Activated CD4-positive, alpha-beta T cell treated with anti-CD3 and anti-CD28 coated beads, Interleukin-2, amount 10 ng/mL, durations not matched to agents 7 days and 5 days (primary cell): Measurements from ENCODE around the gene GMEB2. TPM values are rescaled to one million over a fixed set of nuclear protein-coding genes. Genes with fewer than 3 reads are reported as not detected.
A peak's percentile ranks its signal among the peaks of the same experiment; 100 is the strongest.
"Not testable (repeated sequence)": the region's sequence is repeated elsewhere in the genome, so short reads cannot be mapped to it uniquely, and the experiment has no call there.

Source experiments
- CTCF ChIA-PET: fragments of 350-600 bp; sonication (Branson Sonifier 250); formaldehyde crosslinking; loops from one replicate; lab custom pipeline; 2021; ENCODE audit warnings: antibody characterized with exemption; lab: Charles Lee
- POLR2A ChIA-PET: fragments of 350-600 bp; sonication (Branson Sonifier 250); formaldehyde crosslinking; loops from one replicate; lab custom pipeline; 2021; ENCODE audit warnings: antibody characterized with exemption; lab: Charles Lee
- DNase-seq: peaks from one replicate; pipeline ENCODE4 v3.0.0-alpha.2; 2020
- H3K27ac Mint-ChIP-seq: one replicate; pipeline ENCODE4 v1.8.0; 2021; ENCODE audit warnings: mild to moderate bottlenecking, moderate library complexity, mixed read lengths
- H3K27me3 Mint-ChIP-seq: one replicate; pipeline ENCODE4 v1.8.0; 2021; ENCODE audit warnings: mixed read lengths
- H3K36me3 Mint-ChIP-seq: one replicate; pipeline ENCODE4 v1.8.0; 2021; ENCODE audit warnings: low read depth, mixed read lengths
- H3K4me1 Mint-ChIP-seq: one replicate; pipeline ENCODE4 v1.8.0; 2021; ENCODE audit warnings: mixed read lengths
- H3K4me3 Mint-ChIP-seq: one replicate; pipeline ENCODE4 v1.8.0; 2021; ENCODE audit warnings: mild to moderate bottlenecking, moderate library complexity, mixed read lengths
- H3K9me3 Mint-ChIP-seq: one replicate; pipeline ENCODE4 v1.8.0; 2021; ENCODE audit warnings: mixed read lengths
- total RNA-seq, 2 experiments: library from RNA; stranded (reverse); gene quantifications; one replicate each; pipeline ENCODE4 v1.2.3, GENCODE V29; 2021

The GMEB2 gene, protein sequence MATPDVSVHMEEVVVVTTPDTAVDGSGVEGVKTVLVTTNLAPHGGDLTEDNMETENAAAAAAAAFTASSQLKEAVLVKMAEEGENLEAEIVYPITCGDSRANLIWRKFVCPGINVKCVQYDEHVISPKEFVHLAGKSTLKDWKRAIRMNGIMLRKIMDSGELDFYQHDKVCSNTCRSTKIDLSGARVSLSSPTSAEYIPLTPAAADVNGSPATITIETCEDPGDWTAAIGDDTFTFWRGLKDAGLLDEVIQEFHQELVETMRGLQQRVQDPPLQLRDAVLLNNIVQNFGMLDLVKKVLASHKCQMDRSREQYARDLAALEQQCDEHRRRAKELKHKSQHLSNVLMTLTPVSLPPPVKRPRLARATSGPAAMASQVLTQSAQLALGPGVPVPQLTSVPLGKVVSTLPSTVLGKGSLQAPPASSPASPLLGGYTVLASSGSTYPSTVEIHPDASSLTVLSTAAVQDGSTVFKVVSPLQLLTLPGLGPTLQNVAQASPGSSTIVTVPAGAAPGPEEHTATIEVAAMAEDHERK
- total RNA-seq = 10 to 100 TPM; 20.0 to 20.5 TPM

DNA sequence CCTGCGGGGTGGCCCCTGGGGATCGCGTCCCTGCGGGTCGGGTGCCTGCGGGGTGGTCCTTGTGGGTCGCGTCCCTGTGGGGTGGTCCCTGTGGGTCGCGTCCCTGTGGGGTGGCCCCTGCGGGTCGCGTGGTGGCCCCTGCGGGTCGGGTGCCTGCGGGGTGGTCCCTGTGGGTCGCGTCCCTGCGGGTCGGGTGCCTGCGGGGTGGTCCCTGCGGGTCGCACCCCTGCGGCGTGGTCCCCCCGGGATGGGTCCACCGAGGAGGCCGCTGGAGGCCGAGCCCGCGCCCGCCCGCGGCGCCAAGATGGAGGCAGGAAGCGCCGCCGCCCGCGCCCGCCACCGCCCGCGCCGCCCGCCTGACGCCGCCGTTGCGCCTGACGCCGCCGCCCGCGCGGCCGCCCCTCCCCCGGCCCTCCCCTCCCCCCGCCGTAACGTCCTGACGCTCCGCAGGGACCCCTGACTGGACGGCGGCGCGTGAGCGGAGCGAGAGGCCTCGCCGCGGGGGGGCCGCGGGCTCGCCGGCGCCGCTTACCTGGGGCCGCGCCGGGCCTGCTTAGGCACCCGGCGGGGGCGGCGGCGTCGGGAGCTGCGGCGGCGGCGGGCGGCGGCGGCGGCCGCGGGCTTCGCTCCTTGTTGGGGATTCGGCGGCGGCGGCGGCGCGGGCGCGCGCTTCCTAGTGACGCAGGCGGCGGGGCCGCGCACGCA, at the start of gene GMEB2:
GMEB2 (minus strand) TSS at position 678 of the 705 bp plus-strand sequence. CDS start 7,704 bp downstream, outside the sequence.
- ChIA-PET CTCF (interaction anchor here (1.6 to 1.8 kb wide), 2 partner anchors 16 to 89 kb away, joined by 9 to 10 read pairs; partner anchors contain the start of gene PTK6), POLR2A (interaction anchor here (0.6 to 1.1 kb wide), 3 partner anchors 9 to 20 kb away, joined by 3 to 5 read pairs (median 4); no protein-coding TSS in a partner anchor)
- DNase-seq = peak; percentile 65
- peaks cover 46% of the 10 kb centered on the region for H3K4me1 Mint-ChIP-seq
- peak within 1 kb of the TSS; percentile 94 for H3K4me3 Mint-ChIP-seq
- peak within 1 kb of the TSS; percentile 95 for H3K27ac Mint-ChIP-seq
- H3K36me3 Mint-ChIP-seq = peaks cover 35% of the 10 kb centered on the region
- no peaks in the 10 kb centered on the region for H3K27me3 Mint-ChIP-seq
- H3K9me3 Mint-ChIP-seq = no peaks in the 10 kb centered on the region

DNA sequence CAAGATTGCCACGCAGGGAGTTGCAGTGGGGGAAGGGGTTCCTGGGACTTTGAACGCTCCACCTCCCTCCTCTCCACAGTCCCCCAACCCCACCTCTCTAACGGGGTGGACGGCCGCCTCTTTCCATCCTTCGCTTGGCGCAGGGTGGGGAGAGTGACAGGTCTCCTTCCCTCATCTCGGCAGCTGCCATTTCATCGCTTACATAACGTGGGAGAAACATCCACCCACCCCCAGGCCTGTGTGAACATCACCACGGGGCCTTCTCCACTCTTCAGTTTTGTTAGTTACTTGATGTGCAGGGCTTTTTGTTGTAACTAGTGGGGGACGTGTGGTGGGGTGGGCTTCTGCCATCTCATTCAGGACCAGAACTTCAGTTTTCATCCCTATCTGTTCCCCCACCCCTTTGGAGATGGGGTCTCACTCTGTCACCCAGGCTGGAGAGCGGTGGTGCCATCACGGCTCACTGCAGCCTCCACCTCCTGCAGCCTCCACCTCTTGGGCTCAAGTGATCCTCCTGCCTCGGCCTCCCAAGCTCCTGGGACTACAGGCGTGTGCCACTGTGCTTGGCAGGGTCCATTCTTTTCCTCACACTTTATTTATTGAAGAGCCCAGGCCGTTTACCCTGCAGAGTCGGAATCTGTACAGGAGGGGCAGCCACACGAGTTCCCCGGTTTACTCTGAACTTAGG, 48.9 kb upstream of the GMEB2 start:
- H3K4me1 Mint-ChIP-seq = no peaks in the 10 kb centered on the region
- no peaks in the 10 kb centered on the region for H3K27me3 Mint-ChIP-seq
- H3K36me3 Mint-ChIP-seq = peaks cover 9% of the 10 kb centered on the region
- CTCF ChIA-PET = no interaction called here
- no peak overlapping the region for H3K27ac Mint-ChIP-seq
- H3K9me3 Mint-ChIP-seq = no peaks in the 10 kb centered on the region
- no peak for DNase-seq
- H3K4me3 Mint-ChIP-seq = no peak overlapping the region
- POLR2A ChIA-PET = no interaction called here

DNA sequence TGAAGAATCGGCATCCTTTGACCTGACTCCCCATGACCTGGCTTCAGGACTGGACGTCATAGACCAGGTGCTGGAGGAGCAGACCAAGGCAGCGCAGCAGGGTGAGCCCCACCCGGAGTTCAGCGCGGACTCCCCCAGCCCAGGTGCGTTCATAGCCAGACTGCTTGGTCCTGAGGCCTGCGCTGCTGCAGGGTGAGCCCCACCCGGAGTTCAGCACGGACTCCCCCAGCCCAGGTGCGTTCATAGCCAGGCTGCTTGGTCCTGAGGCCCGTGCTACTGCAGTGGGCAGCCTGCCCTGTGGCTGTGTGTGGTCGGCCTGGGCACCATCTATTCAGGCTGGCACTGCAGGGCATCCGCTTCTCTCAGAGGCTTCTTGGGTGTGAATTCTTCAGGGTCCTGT, 47.0 kb upstream of the GMEB2 start:
- no peak overlapping the region for H3K4me3 Mint-ChIP-seq
- no peaks in the 10 kb centered on the region for H3K27me3 Mint-ChIP-seq
- no peaks in the 10 kb centered on the region for H3K9me3 Mint-ChIP-seq
- H3K4me1 Mint-ChIP-seq = no peaks in the 10 kb centered on the region
- peaks cover 10% of the 10 kb centered on the region for H3K36me3 Mint-ChIP-seq
- ChIA-PET CTCF (interaction anchor here (1.4 kb wide), 1 partner anchor 8 kb away, joined by 5 read pairs; no protein-coding TSS in a partner anchor), POLR2A (no interaction called here)
- DNase-seq = no peak
- H3K27ac Mint-ChIP-seq = no peak overlapping the region

DNA sequence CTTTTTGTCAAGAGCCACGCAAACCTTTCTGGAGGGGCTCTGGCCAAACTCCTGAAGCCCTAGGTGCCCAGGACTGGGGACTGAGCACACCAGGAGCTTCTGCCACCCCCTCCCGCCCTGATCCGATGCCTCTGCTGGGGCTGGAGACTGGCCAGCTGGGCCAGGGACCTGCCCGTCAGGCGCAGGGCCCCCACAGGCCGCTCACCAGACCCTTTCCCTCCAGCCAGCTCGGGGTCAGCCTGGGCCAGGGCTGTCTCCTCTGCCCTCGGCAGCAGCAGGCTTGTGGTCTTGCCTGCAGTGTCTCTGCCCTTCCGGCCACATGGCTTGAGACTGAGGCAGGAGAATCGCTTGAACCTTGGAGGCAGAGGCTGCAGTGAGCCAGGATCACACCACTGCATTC, 45.8 kb upstream of the GMEB2 start:
- H3K27me3 Mint-ChIP-seq = no peaks in the 10 kb centered on the region
- H3K4me3 Mint-ChIP-seq = no peak overlapping the region
- H3K27ac Mint-ChIP-seq = no peak overlapping the region
- peaks cover 19% of the 10 kb centered on the region for H3K36me3 Mint-ChIP-seq
- CTCF ChIA-PET = interaction anchor here (1.4 kb wide), 1 partner anchor 9 kb away, joined by 5 read pairs; no protein-coding TSS in a partner anchor
- POLR2A ChIA-PET = no interaction called here
- H3K4me1 Mint-ChIP-seq = no peaks in the 10 kb centered on the region
- no peaks in the 10 kb centered on the region for H3K9me3 Mint-ChIP-seq
- DNase-seq = no peak

DNA sequence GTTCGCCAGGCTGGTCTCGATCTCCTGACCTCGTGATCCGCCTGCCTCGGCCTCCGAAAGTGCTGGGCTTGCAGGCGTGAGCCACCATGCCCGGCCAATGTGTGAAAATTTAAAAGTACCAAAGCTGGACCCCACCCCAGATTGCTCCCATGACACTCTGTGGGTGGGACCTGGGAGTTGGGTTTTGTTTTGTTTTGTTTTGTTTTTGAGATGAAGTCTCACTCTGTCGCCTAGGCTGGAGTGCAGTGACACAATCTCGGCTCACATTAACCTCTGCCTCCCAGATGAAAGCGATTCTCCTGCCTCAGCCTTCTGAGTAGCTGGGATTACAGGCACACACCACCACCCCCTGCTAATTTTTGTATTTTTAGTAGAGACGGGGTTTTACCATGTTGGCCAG, 44.8 kb upstream of the GMEB2 start:
- POLR2A ChIA-PET, H3K4me1 Mint-ChIP-seq, H3K4me3 Mint-ChIP-seq, H3K27me3 Mint-ChIP-seq, H3K9me3 Mint-ChIP-seq, H3K27ac Mint-ChIP-seq, DNase-seq, CTCF ChIA-PET: not testable (repeated sequence)
- peaks cover 19% of the 10 kb centered on the region for H3K36me3 Mint-ChIP-seq

DNA sequence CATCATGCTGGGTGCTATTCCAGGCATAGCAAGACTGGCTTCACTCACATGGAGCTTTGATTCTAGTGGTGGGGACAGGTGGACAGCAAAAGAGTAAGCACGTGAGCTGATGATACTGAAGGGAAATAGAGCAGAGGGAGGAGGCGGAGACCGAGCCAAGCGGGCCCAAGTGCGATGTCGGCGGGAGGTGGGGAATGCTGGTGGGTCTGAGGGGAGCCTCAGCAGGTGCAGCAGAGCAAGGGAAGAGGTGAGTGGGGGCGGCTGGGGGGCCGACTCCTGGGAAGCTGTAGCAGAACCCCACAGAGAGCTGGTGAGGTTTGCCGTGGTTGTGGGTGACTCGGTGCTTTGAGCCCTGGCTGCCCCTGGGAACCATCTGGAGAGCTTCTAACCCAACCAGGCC, 41.5 kb upstream of the GMEB2 start:
- no peaks in the 10 kb centered on the region for H3K9me3 Mint-ChIP-seq
- no peaks in the 10 kb centered on the region for H3K27me3 Mint-ChIP-seq
- H3K27ac Mint-ChIP-seq = no peak overlapping the region
- no peaks in the 10 kb centered on the region for H3K4me1 Mint-ChIP-seq
- DNase-seq = no peak
- ChIA-PET POLR2A (no interaction called here), CTCF (interaction anchor here (0.8 to 1.4 kb wide), 4 partner anchors 10 to 69 kb away, joined by 4 to 7 read pairs (median 6); partner anchors contain the start of gene RTEL1)
- no peak overlapping the region for H3K4me3 Mint-ChIP-seq
- H3K36me3 Mint-ChIP-seq = peaks cover 13% of the 10 kb centered on the region

DNA sequence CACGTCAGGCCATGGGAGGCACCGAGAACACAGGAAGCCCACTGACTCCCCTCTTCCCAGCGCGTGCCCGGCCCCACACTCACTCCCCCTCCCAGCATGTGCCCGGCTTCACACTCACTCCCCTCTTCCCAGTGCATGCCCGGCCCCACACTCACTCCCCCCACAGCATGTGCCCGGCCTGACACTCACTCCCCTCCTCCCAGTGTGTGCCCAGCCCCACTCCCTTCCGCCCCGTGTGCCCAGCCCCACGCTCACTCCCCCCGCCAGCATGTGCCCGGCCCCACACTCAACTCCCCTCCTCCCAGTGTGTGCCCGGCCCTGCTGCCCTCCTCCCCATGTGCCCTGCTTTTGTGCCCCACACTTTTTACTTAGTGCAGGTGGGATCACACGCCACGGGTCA, 41.0 kb upstream of the GMEB2 start:
- H3K27me3 Mint-ChIP-seq = no peaks in the 10 kb centered on the region
- H3K4me1 Mint-ChIP-seq = no peaks in the 10 kb centered on the region
- no peaks in the 10 kb centered on the region for H3K9me3 Mint-ChIP-seq
- no peak overlapping the region for H3K4me3 Mint-ChIP-seq
- CTCF ChIA-PET = interaction anchor here (0.8 to 1.2 kb wide), 2 partner anchors 33 to 68 kb away, joined by 4 to 7 read pairs; no protein-coding TSS in a partner anchor
- no peak overlapping the region for H3K27ac Mint-ChIP-seq
- H3K36me3 Mint-ChIP-seq = peaks cover 13% of the 10 kb centered on the region
- POLR2A ChIA-PET = no interaction called here
- DNase-seq = no peak

DNA sequence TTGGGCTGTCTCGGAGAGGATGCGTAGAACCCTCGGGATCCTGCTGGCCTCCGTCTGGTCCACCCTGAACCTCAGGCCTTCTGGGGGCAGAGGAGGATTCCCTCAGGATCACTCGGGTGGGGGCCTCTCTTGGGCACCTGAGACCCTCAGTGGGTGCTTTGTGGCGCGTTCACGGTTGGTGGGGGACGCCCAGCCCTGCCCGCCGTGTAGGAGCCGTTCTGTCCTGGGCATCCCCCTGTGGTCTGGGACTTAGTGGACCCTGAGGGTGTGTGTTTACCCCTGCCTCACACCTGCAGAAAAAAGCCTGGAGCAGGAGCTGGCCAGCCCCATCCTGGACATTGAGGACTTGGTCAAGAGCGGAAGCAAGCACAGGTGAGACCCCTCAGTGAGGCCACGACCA, 38.8 kb upstream of the GMEB2 start:
- Mint-ChIP-seq H3K27me3 (no peaks in the 10 kb centered on the region), H3K4me1 (no peaks in the 10 kb centered on the region), H3K36me3 (peaks cover 13% of the 10 kb centered on the region), H3K4me3 (no peak overlapping the region), H3K27ac (no peak overlapping the region), H3K9me3 (no peaks in the 10 kb centered on the region)
- DNase-seq = no peak
- CTCF ChIA-PET = interaction anchor here (0.6 kb wide), 1 partner anchor 725 kb away, joined by 4 read pairs; no protein-coding TSS in a partner anchor
- POLR2A ChIA-PET = no interaction called here

DNA sequence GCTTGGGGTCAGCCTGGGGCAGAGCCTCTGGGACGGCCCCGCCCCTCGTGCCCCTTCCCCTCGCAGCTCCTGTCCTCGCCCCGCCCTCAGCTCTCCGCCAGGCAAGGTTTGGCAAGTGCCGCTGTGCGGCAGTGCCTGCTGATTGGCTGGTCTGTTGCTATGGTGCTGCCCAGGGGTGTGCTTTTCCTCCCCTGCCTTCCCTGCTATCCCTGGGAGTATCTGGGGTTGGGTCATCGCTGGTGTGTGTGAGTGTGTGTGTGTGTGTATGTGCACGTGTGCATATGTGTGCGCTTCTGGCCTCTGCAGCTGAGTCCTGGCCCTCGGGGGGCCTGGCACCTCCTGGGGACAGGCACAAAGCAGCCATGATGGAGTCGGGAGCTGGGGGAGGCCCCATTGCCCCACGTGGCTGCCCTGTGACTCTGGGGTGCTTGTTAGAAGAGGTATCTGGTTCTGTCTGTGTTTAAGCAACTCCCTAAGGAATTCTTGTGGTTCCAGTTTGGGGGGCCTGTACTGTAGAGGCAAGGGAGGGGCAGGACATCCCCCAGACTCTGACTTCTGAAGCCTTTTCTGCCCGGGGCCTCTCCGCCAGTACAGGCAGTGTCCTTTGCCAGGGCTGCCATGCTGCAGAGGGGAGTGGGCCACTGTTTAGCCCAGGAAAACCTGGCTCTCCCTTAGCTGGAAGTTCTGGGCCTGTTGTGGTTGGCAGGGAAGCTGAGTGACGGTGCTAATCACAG, 38.1 kb upstream of the GMEB2 start:
- CTCF ChIA-PET = interaction anchor here (0.6 to 1.4 kb wide), 2 partner anchors 16 to 725 kb away, joined by 3 to 4 read pairs; no protein-coding TSS in a partner anchor
- no peaks in the 10 kb centered on the region for H3K9me3 Mint-ChIP-seq
- H3K4me3 Mint-ChIP-seq = no peak overlapping the region
- DNase-seq = no peak
- H3K4me1 Mint-ChIP-seq = peaks cover 5% of the 10 kb centered on the region
- no peaks in the 10 kb centered on the region for H3K27me3 Mint-ChIP-seq
- peaks cover 13% of the 10 kb centered on the region for H3K36me3 Mint-ChIP-seq
- POLR2A ChIA-PET = no interaction called here
- no peak overlapping the region for H3K27ac Mint-ChIP-seq

DNA sequence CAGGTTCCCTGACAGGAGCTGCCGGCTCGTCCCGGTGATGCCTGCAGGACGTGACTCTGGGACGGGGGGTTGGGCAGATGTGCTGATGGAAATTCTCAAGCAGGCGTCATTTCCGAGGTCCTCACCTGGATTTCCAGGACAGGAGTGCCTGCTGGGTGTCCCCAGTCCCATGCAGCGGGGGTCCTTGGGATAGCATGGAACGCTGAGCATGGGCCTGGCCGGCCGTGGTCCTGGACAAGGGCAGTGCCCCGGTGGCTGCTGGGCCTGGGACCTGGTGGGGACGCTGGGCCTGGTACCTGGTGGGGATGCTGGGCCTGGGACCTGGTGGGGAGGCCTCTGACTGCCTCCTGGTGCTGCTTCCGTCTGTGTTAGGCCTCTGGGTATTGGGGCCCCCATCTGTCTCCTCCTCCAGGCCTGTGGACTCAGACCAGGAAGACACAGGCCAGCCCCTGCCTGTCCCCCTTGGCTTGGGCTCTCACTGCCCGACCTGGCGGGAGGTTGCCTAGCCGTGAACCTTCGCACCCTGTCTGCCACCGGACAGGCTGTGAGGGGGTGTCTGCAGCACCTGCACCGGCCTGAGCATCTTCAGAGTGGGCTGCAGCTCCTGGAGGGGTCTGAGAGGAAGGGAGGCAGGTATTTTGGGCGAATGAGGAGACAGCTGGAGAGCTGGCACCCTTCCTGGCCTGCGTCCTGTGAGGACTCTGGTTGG, 37.4 kb upstream of the GMEB2 start:
- H3K27ac Mint-ChIP-seq = no peak overlapping the region
- CTCF ChIA-PET = interaction anchor here (1.4 kb wide), 1 partner anchor 15 kb away, joined by 3 read pairs; no protein-coding TSS in a partner anchor
- H3K36me3 Mint-ChIP-seq = peaks cover 16% of the 10 kb centered on the region
- no peaks in the 10 kb centered on the region for H3K9me3 Mint-ChIP-seq
- H3K4me1 Mint-ChIP-seq = peaks cover 12% of the 10 kb centered on the region
- no peaks in the 10 kb centered on the region for H3K27me3 Mint-ChIP-seq
- no peak for DNase-seq
- H3K4me3 Mint-ChIP-seq = no peak overlapping the region
- POLR2A ChIA-PET = no interaction called here

DNA sequence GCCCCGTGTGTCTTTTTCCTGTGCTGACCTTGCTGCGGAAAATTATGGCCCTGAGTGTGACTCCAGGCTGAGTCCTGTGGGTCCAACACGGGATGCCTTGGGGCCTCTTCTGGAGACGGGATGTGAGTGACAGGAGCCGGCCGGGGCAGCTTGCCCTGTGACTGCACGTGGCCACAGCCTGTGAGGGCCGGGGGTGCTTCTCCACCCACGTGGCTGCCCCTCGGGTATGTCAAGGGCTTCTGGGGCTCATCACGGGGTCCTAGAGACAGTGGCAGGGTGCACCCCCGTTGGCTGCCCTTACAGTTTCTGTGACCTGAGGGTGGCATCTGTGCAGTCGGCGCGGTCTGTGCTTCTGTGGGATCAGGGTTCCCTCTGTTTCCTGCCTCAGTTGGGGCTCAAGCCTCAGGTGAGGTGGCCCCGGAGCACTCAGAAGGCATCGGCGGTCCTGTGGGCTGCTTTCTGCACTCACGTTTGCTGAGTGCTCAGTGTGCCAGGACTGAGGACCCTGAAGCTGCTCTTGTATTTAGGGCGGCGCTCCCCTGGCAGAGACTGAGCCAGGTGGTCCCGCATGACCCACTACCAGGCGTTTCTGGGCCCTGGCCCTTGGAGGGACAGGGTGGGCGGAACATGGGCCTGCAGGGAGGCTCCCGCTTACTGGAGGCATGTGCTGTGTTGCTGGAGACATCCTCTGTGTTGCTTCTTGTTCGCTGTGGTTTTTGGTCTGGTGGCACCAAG, 36.6 kb upstream of the GMEB2 start:
- POLR2A ChIA-PET = no interaction called here
- H3K27me3 Mint-ChIP-seq = no peaks in the 10 kb centered on the region
- CTCF ChIA-PET = interaction anchor here (1.4 kb wide), 1 partner anchor 15 kb away, joined by 3 read pairs; no protein-coding TSS in a partner anchor
- H3K4me3 Mint-ChIP-seq = no peak overlapping the region
- H3K4me1 Mint-ChIP-seq = peaks cover 20% of the 10 kb centered on the region
- no peaks in the 10 kb centered on the region for H3K9me3 Mint-ChIP-seq
- H3K36me3 Mint-ChIP-seq = peaks cover 11% of the 10 kb centered on the region
- DNase-seq = no peak
- H3K27ac Mint-ChIP-seq = no peak overlapping the region
